ENCODE data around the gene ZNF181.

ZNF181 gene

GRCh38 chr19:34759218-34759917 lies 25.3 kb downstream of the ZNF181 start:
- no peak for DNase-seq

- DNase-seq: no peak
These were observed 32.3 kb downstream of the ZNF181 start for GRCh38 chr19:34766386-34766785.

- no peak for DNase-seq
These were observed 33.9 kb downstream of the ZNF181 start for GRCh38 chr19:34767951-34768350.

- DNase-seq: peak; percentile 76 to 78
These were observed 38.9 kb downstream of the ZNF181 start, which contains the start of gene ZNF599 for GRCh38 chr19:34772697-34773554. TSS of gene ZNF599 (minus strand) at chr19:34773215. CDS start at chr19:34772841, 374 bp downstream.

- no peak for DNase-seq
These were observed 39.5 kb downstream of the ZNF181 start for GRCh38 chr19:34773555-34773864.

GRCh38 chr19:34774857-34775256 lies 40.8 kb downstream of the ZNF181 start:
- DNase-seq: no peak

- no peak for DNase-seq
These were observed 44.3 kb downstream of the ZNF181 start for GRCh38 chr19:34778342-34778741.

GRCh38 chr19:34779652-34780051 lies 45.6 kb downstream of the ZNF181 start:
- no peak for DNase-seq

GRCh38 chr19:34786236-34786635 lies 52.2 kb downstream of the ZNF181 start:
- DNase-seq: no peak

GRCh38 chr19:34787059-34787824 lies 53.2 kb downstream of the ZNF181 start:
- no peak for DNase-seq

- no peak for DNase-seq
These were observed 54.0 kb downstream of the ZNF181 start for GRCh38 chr19:34788074-34788473.

- DNase-seq: no peak
These were observed 59.5 kb downstream of the ZNF181 start for GRCh38 chr19:34793565-34793964.

- DNase-seq: no peak
These were observed 60.3 kb downstream of the ZNF181 start for GRCh38 chr19:34794066-34794960.

Data from AML-193 (cell line).